GM23338 (cell line): ENCODE results near the gene CDC45. TPM values are rescaled to one million over a fixed set of nuclear protein-coding genes. Genes with fewer than 3 reads are reported as not detected.

ENCODE experiments used
- ATAC-seq: fragments of 200-7000 bp; cut with Tn5 transposase; 3 replicates; pipeline ENCODE4 v1.9.1; 2020
- DNase-seq: peaks from one replicate; pipeline ENCODE4 v3.0.0-alpha.2; 2015; ENCODE audit warnings: low spot score
- H2AFZ ChIP-seq: fragments of 200-600 bp; sonication (generic); 2 replicates; pipeline ENCODE4 v1.8.0; 2016; ENCODE audit warnings: antibody characterized with exemption, mild to moderate bottlenecking, moderate library complexity
- H3F3A ChIP-seq: fragments of 200-600 bp; sonication (generic); replicated peaks from 2 replicates; pipeline ENCODE4 v1.8.0; 2017; ENCODE audit warnings: antibody characterized with exemption, mixed run types, low read depth
- H3K27ac ChIP-seq: fragments of 200-600 bp; sonication (generic); 2 replicates; pipeline ENCODE4 v1.6.1; 2016; ENCODE audit warnings: low read depth
- H3K27me3 ChIP-seq: fragments of 200-600 bp; sonication (generic); 2 replicates; pipeline ENCODE4 v1.8.0; 2016; ENCODE audit warnings: mild to moderate bottlenecking, mixed run types, moderate library complexity; ENCODE audit not compliant: insufficient read depth
- H3K36me3 ChIP-seq: fragments of 200-600 bp; sonication (generic); 2 replicates; pipeline ENCODE4 v1.8.0; 2016; ENCODE audit warnings: mild to moderate bottlenecking; ENCODE audit not compliant: insufficient read depth
- H3K4me1 ChIP-seq: fragments of 200-600 bp; sonication (generic); 2 replicates; pipeline ENCODE4 v1.8.0; 2016; ENCODE audit warnings: mild to moderate bottlenecking, moderate library complexity; ENCODE audit not compliant: insufficient read depth
- H3K4me2 ChIP-seq: fragments of 200-600 bp; sonication (generic); 2 replicates; pipeline ENCODE4 v1.7.1; 2017; ENCODE audit warnings: mixed run types
- H3K4me3 ChIP-seq: fragments of 200-600 bp; sonication (generic); 2 replicates; pipeline ENCODE4 v1.6.1; 2016; ENCODE audit warnings: mixed run types
- H3K79me2 ChIP-seq: fragments of 200-600 bp; sonication (generic); replicated peaks from 2 replicates; pipeline ENCODE4 v1.8.0; 2017; ENCODE audit warnings: mild to moderate bottlenecking; ENCODE audit not compliant: insufficient read depth
- H3K9me2 ChIP-seq: fragments of 200-600 bp; sonication (generic); 2 replicates; pipeline ENCODE4 v1.8.0; 2017; ENCODE audit not compliant: insufficient read depth
- H4K20me1 ChIP-seq: fragments of 200-600 bp; sonication (generic); replicated peaks from 2 replicates; pipeline ENCODE4 v1.8.0; 2017; ENCODE audit warnings: mild to moderate bottlenecking; ENCODE audit not compliant: insufficient read depth
- H3K27ac Mint-ChIP-seq: 2 replicates; pipeline ENCODE4 v1.8.0; 2020; ENCODE audit warnings: inconsistent platforms, mild to moderate bottlenecking, moderate library complexity, mixed read lengths
- H3K27me3 Mint-ChIP-seq: 3 replicates; pipeline ENCODE4 v1.8.0; 2022; ENCODE audit warnings: low read depth, mild to moderate bottlenecking, moderate library complexity, mixed read lengths, inconsistent platforms; ENCODE audit not compliant: insufficient read depth, poor library complexity
- H3K36me3 Mint-ChIP-seq: 3 replicates; pipeline ENCODE4 v1.8.0; 2021; ENCODE audit warnings: low read depth, mild to moderate bottlenecking, inconsistent platforms, moderate library complexity, mixed read lengths
- H3K4me1 Mint-ChIP-seq: 3 replicates; pipeline ENCODE4 v1.8.0; 2020; ENCODE audit warnings: mild to moderate bottlenecking, inconsistent platforms, mixed read lengths
- H3K4me3 Mint-ChIP-seq: 3 replicates; pipeline ENCODE4 v1.8.0; 2021; ENCODE audit warnings: moderate library complexity, mild to moderate bottlenecking, inconsistent platforms, mixed read lengths
- H3K9me3 Mint-ChIP-seq: 3 replicates; pipeline ENCODE4 v1.8.0; 2020; ENCODE audit warnings: moderate library complexity, mild to moderate bottlenecking, inconsistent platforms, mixed read lengths
- EZH2 ChIP-seq: fragments of 200-600 bp; sonication (generic); IDR thresholded peaks from one replicate; pipeline ENCODE4 v1.8.0; 2017; ENCODE audit warnings: antibody characterized with exemption, mild to moderate bottlenecking, low read depth; ENCODE audit not compliant: unreplicated experiment
- JUNB ChIP-seq: IDR thresholded peaks from one replicate; pipeline ENCODE4 v1.6.1; 2016; ENCODE audit warnings: antibody characterized with exemption; ENCODE audit not compliant: unreplicated experiment
- POLR2AphosphoS5 ChIP-seq: IDR thresholded peaks from 2 replicates; pipeline ENCODE4 v1.6.1; 2016; ENCODE audit warnings: antibody characterized with exemption, low read depth
- STAT1 ChIP-seq: IDR thresholded peaks from one replicate; pipeline ENCODE4 v1.6.1; 2016; ENCODE audit warnings: antibody characterized with exemption; ENCODE audit not compliant: unreplicated experiment
- ZNF331 ChIP-seq: fragments of 250-450 bp; sonication (Bioruptor Pico); IDR thresholded peaks from 2 replicates; pipeline ENCODE4 v1.5.0; 2020; ENCODE audit warnings: low read depth, mild to moderate bottlenecking, moderate library complexity
- polyA plus RNA-seq: library from polyadenylated mRNA; unstranded; fragments of >200 nt; fragmentation: Nextera tagmentation; extraction: Ambion mirVana; gene quantifications from 2 replicates; pipeline ENCODE4 v1.2.1, GENCODE V29; 2016
- total RNA-seq: library from RNA; depleted of rRNA; stranded (reverse); fragments of >200 nt; shearing (Covaris generic); gene quantifications from 2 replicates; pipeline ENCODE4 v1.2.3, GENCODE V29; 2014
- TF ChIP-seq, protein P1 (sequence below), 2 experiments: fragments of 200-600 bp in 1 of 2; sonication (generic) in 1 of 2; conservative IDR thresholded peaks; 2 replicates each; pipeline versions ENCODE4 v1.5.1 to v1.6.1; 2016 to 2017; ENCODE audit warnings: antibody characterized with exemption in 2 of 2, low read depth in 2 of 2, mild to moderate bottlenecking in 2 of 2, moderate library complexity in 1 of 2
- TF ChIP-seq, protein P2 (sequence below): IDR thresholded peaks from 2 replicates; pipeline ENCODE4 v1.6.1; 2016; ENCODE audit warnings: antibody characterized with exemption
- TF ChIP-seq, protein P3 (sequence below): IDR thresholded peaks from one replicate; pipeline ENCODE4 v1.6.1; 2018; ENCODE audit warnings: antibody characterized with exemption; ENCODE audit not compliant: unreplicated experiment
- TF ChIP-seq, protein P4 (sequence below): fragments of 250-450 bp; sonication (Bioruptor Pico); IDR thresholded peaks from 2 replicates; pipeline ENCODE4 v1.5.0; 2020; ENCODE audit warnings: mild to moderate bottlenecking, moderate library complexity

CDC45 gene
- total and polyA plus RNA-seq, 2 experiments from 2014 or later: 29.0 to 30.3 TPM

DNA sequence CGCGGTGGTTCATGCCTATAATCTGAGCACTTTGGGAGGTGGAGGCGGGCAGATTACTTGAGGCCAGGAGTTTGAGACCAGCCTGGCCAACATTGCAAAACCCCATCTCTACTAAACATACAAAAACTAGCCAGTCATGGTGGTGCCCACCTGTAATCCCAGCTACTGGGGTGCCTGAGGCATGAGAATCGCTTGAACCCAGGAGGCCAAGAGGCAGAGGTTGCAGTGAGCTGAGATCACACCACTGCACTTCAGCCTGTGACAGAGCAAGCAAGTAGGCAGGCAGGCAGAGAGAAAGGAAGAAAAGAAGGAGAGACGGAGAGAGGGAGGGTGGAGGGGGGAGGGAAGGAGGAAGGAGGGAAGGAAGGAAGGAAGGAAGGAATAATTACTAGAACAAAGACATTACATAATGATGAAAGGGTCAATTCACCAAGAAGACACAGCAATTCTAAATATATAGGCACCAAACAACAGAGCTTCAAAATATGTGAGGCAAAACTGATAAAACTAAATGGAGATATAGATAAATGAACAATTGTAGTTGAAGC, 58.3 kb downstream of the CDC45 start:
- H4K20me1 ChIP-seq: no peaks in the 10 kb centered on the region; the same call in 1 of the 2 replicates
- Mint-ChIP-seq H3K27me3 (peaks cover 2% of the 10 kb centered on the region), H3K4me1 (no peaks in the 10 kb centered on the region), H3K4me3 (no peak overlapping the region), H3K9me3 (no peaks in the 10 kb centered on the region), H3K36me3 (no peaks in the 10 kb centered on the region), H3K27ac (no peak overlapping the region)
- no peak for TF ChIP-seq EZH2
- no peak for ATAC-seq
- H3K9me2 ChIP-seq: no peaks in the 10 kb centered on the region
- H3K27me3 ChIP-seq: no peaks in the 10 kb centered on the region
- H3K79me2 ChIP-seq: no peaks in the 10 kb centered on the region
- DNase-seq: no peak
- no peaks in the 10 kb centered on the region for H3F3A ChIP-seq
- peak overlapping the region; percentile 83; the same call in 1 of the 2 replicates for H2AFZ ChIP-seq
- no peak overlapping the region for H3K27ac ChIP-seq
- H3K4me2 ChIP-seq: no peak overlapping the region
- H3K4me3 ChIP-seq: no peak overlapping the region
- H3K36me3 ChIP-seq: no peaks in the 10 kb centered on the region
- H3K4me1 ChIP-seq: peaks cover 5% of the 10 kb centered on the region; the same call in 1 of the 2 replicates

DNA sequence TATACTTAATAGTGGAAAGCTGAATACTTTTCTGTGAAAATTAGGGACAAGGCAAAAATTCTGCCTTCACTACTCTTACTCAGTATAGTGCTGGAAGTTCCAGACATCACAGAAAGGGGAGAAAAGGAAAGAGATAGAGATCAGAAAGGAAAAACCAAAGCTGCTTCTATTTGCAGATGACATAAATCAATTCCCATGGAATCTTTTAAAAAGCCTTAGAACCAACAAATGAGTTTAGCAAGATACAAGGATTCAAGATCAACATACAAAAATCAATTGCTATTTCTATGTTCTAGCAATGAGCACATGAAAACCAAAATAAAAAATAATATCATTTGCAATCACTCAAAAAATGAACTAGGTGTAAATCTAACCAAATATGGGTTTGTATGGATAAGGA, 60.7 kb downstream of the CDC45 start:
- ATAC-seq: no peak
- H4K20me1 ChIP-seq: no peaks in the 10 kb centered on the region; the same call in 1 of the 2 replicates
- no peak for DNase-seq
- Mint-ChIP-seq H3K36me3 (no peaks in the 10 kb centered on the region), H3K4me1 (peaks cover under 1% of the 10 kb centered on the region; the same call in 1 of the 3 replicates), H3K4me3 (no peak overlapping the region), H3K9me3 (no peaks in the 10 kb centered on the region), H3K27me3 (peaks cover 3% of the 10 kb centered on the region), H3K27ac (no peak overlapping the region)
- no peak overlapping the region for H3K4me2 ChIP-seq
- H3K27ac ChIP-seq: no peak overlapping the region
- no peak overlapping the region for H2AFZ ChIP-seq
- H3K9me2 ChIP-seq: no peaks in the 10 kb centered on the region
- no peak overlapping the region for H3K4me3 ChIP-seq
- peaks cover 5% of the 10 kb centered on the region; the same call in 1 of the 2 replicates for H3K4me1 ChIP-seq
- no peaks in the 10 kb centered on the region for H3K79me2 ChIP-seq
- H3K27me3 ChIP-seq: no peaks in the 10 kb centered on the region
- no peaks in the 10 kb centered on the region for H3K36me3 ChIP-seq
- no peaks in the 10 kb centered on the region for H3F3A ChIP-seq
- TF ChIP-seq, protein P1, sequence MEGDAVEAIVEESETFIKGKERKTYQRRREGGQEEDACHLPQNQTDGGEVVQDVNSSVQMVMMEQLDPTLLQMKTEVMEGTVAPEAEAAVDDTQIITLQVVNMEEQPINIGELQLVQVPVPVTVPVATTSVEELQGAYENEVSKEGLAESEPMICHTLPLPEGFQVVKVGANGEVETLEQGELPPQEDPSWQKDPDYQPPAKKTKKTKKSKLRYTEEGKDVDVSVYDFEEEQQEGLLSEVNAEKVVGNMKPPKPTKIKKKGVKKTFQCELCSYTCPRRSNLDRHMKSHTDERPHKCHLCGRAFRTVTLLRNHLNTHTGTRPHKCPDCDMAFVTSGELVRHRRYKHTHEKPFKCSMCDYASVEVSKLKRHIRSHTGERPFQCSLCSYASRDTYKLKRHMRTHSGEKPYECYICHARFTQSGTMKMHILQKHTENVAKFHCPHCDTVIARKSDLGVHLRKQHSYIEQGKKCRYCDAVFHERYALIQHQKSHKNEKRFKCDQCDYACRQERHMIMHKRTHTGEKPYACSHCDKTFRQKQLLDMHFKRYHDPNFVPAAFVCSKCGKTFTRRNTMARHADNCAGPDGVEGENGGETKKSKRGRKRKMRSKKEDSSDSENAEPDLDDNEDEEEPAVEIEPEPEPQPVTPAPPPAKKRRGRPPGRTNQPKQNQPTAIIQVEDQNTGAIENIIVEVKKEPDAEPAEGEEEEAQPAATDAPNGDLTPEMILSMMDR (conservative IDR thresholded peaks at IDR 0.05; ENCODE audit: low read depth in 2 of 2): no peak
- TF ChIP-seq EZH2 (no peak), JUNB (no peak), ZNF331 (CRISPR knock-in tag) (no peak), POLR2AphosphoS5 (no peak), STAT1 (no peak)
- TF ChIP-seq, protein P2, sequence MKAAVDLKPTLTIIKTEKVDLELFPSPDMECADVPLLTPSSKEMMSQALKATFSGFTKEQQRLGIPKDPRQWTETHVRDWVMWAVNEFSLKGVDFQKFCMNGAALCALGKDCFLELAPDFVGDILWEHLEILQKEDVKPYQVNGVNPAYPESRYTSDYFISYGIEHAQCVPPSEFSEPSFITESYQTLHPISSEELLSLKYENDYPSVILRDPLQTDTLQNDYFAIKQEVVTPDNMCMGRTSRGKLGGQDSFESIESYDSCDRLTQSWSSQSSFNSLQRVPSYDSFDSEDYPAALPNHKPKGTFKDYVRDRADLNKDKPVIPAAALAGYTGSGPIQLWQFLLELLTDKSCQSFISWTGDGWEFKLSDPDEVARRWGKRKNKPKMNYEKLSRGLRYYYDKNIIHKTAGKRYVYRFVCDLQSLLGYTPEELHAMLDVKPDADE: no peak
- TF ChIP-seq, protein P3, sequence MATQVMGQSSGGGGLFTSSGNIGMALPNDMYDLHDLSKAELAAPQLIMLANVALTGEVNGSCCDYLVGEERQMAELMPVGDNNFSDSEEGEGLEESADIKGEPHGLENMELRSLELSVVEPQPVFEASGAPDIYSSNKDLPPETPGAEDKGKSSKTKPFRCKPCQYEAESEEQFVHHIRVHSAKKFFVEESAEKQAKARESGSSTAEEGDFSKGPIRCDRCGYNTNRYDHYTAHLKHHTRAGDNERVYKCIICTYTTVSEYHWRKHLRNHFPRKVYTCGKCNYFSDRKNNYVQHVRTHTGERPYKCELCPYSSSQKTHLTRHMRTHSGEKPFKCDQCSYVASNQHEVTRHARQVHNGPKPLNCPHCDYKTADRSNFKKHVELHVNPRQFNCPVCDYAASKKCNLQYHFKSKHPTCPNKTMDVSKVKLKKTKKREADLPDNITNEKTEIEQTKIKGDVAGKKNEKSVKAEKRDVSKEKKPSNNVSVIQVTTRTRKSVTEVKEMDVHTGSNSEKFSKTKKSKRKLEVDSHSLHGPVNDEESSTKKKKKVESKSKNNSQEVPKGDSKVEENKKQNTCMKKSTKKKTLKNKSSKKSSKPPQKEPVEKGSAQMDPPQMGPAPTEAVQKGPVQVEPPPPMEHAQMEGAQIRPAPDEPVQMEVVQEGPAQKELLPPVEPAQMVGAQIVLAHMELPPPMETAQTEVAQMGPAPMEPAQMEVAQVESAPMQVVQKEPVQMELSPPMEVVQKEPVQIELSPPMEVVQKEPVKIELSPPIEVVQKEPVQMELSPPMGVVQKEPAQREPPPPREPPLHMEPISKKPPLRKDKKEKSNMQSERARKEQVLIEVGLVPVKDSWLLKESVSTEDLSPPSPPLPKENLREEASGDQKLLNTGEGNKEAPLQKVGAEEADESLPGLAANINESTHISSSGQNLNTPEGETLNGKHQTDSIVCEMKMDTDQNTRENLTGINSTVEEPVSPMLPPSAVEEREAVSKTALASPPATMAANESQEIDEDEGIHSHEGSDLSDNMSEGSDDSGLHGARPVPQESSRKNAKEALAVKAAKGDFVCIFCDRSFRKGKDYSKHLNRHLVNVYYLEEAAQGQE: no peak
- TF ChIP-seq, protein P4, sequence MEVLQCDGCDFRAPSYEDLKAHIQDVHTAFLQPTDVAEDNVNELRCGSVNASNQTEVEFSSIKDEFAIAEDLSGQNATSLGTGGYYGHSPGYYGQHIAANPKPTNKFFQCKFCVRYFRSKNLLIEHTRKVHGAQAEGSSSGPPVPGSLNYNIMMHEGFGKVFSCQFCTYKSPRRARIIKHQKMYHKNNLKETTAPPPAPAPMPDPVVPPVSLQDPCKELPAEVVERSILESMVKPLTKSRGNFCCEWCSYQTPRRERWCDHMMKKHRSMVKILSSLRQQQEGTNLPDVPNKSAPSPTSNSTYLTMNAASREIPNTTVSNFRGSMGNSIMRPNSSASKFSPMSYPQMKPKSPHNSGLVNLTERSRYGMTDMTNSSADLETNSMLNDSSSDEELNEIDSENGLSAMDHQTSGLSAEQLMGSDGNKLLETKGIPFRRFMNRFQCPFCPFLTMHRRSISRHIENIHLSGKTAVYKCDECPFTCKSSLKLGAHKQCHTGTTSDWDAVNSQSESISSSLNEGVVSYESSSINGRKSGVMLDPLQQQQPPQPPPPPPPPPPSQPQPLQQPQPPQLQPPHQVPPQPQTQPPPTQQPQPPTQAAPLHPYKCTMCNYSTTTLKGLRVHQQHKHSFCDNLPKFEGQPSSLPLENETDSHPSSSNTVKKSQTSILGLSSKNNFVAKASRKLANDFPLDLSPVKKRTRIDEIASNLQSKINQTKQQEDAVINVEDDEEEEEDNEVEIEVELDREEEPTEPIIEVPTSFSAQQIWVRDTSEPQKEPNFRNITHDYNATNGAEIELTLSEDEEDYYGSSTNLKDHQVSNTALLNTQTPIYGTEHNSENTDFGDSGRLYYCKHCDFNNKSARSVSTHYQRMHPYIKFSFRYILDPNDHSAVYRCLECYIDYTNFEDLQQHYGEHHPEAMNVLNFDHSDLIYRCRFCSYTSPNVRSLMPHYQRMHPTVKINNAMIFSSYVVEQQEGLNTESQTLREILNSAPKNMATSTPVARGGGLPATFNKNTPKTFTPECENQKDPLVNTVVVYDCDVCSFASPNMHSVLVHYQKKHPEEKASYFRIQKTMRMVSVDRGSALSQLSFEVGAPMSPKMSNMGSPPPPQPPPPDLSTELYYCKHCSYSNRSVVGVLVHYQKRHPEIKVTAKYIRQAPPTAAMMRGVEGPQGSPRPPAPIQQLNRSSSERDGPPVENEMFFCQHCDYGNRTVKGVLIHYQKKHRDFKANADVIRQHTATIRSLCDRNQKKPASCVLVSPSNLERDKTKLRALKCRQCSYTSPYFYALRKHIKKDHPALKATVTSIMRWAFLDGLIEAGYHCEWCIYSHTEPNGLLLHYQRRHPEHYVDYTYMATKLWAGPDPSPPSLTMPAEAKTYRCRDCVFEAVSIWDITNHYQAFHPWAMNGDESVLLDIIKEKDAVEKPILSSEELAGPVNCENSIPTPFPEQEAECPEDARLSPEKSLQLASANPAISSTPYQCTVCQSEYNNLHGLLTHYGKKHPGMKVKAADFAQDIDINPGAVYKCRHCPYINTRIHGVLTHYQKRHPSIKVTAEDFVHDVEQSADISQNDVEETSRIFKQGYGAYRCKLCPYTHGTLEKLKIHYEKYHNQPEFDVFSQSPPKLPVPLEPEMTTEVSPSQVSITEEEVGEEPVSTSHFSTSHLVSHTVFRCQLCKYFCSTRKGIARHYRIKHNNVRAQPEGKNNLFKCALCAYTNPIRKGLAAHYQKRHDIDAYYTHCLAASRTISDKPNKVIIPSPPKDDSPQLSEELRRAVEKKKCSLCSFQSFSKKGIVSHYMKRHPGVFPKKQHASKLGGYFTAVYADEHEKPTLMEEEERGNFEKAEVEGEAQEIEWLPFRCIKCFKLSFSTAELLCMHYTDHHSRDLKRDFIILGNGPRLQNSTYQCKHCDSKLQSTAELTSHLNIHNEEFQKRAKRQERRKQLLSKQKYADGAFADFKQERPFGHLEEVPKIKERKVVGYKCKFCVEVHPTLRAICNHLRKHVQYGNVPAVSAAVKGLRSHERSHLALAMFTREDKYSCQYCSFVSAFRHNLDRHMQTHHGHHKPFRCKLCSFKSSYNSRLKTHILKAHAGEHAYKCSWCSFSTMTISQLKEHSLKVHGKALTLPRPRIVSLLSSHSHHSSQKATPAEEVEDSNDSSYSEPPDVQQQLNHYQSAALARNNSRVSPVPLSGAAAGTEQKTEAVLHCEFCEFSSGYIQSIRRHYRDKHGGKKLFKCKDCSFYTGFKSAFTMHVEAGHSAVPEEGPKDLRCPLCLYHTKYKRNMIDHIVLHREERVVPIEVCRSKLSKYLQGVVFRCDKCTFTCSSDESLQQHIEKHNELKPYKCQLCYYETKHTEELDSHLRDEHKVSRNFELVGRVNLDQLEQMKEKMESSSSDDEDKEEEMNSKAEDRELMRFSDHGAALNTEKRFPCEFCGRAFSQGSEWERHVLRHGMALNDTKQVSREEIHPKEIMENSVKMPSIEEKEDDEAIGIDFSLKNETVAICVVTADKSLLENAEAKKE (CRISPR knock-in tag): no peak
